Uterus (tissue), 2 donors: ENCODE measurements around the gene GABRB1.

ENCODE experiments used
- CTCF ChIP-seq, 4 experiments: fragments of 200-600 bp in 2 of 4; fragments of 450-650 bp in 2 of 4; sonication (generic) in 2 of 4; IDR thresholded peaks; one replicate each; pipeline ENCODE4 v1.5.1; 2016 to 2019; ENCODE audit warnings: antibody characterized with exemption in 4 of 4, mild to moderate bottlenecking in 2 of 4, moderate library complexity in 1 of 4
- POLR2A ChIP-seq, 2 donors: fragments of 450-650 bp; IDR thresholded peaks; one replicate each; pipeline ENCODE4 v1.6.1; 2016; ENCODE audit warnings: antibody characterized with exemption in 2 of 2, mild to moderate bottlenecking in 1 of 2, moderate library complexity in 1 of 2

- TF ChIP-seq CTCF (IDR thresholded peaks at IDR 0.05), result no peak
- no peak for TF ChIP-seq POLR2A (IDR thresholded peaks at IDR 0.05)
Observed at GRCh38 chr4:47043821-47044220, 12.5 kb downstream of the GABRB1 start.
